Activated naive CD8-positive, alpha-beta T cell treated with anti-CD3 and anti-CD28 coated beads, Interleukin-2, amount 10 ng/mL, durations not matched to agents 7 days and 5 days (primary cell): Measurements from ENCODE around the gene SLC35A3. TPM values are rescaled to one million over a fixed set of nuclear protein-coding genes. Genes with fewer than 3 reads are reported as not detected.
"Not testable (repeated sequence)": the region's sequence is repeated elsewhere in the genome, so short reads cannot be mapped to it uniquely, and the experiment has no call there.

Experiments used
- ATAC-seq: fragments of 150-1000 bp; cut with Tn5 transposase; one replicate; pipeline ENCODE4 v1.10.0; 2021; ENCODE audit warnings: low read depth, moderate library complexity
- POLR2A ChIA-PET: fragments of 350-600 bp; sonication (Branson Sonifier 250); formaldehyde crosslinking; loops from one replicate; lab custom pipeline; 2021; ENCODE audit warnings: antibody characterized with exemption; lab: Charles Lee
- DNase-seq: peaks from one replicate; pipeline ENCODE4 v3.0.0; 2021
- H3K27ac Mint-ChIP-seq: one replicate; pipeline ENCODE4 v1.8.0; 2022; ENCODE audit warnings: mild to moderate bottlenecking, mixed read lengths
- H3K27me3 Mint-ChIP-seq: one replicate; pipeline ENCODE4 v1.8.0; 2022; ENCODE audit warnings: mild to moderate bottlenecking, moderate library complexity, mixed read lengths
- H3K36me3 Mint-ChIP-seq: one replicate; pipeline ENCODE4 v1.8.0; 2021; ENCODE audit warnings: mild to moderate bottlenecking, mixed read lengths
- H3K4me1 Mint-ChIP-seq: one replicate; pipeline ENCODE4 v1.8.0; 2021; ENCODE audit warnings: mixed read lengths
- H3K4me3 Mint-ChIP-seq: one replicate; pipeline ENCODE4 v1.8.0; 2022; ENCODE audit warnings: mild to moderate bottlenecking, moderate library complexity, mixed read lengths
- H3K9me3 Mint-ChIP-seq: one replicate; pipeline ENCODE4 v1.8.0; 2021; ENCODE audit warnings: mixed read lengths
- total RNA-seq, 2 experiments: library from RNA; stranded (reverse); gene quantifications; one replicate each; pipeline ENCODE4 v1.2.3, GENCODE V29; 2021

SLC35A3 gene
- total RNA-seq, 2 experiments from 2014 or later, result 21.5 to 23.3 TPM

GRCh38 chr1:100047235-100047708 is 77.5 kb downstream of the SLC35A3 start:
- not testable (repeated sequence) for DNase-seq, H3K4me3 Mint-ChIP-seq, H3K9me3 Mint-ChIP-seq, H3K27me3 Mint-ChIP-seq, ATAC-seq
- H3K4me1 Mint-ChIP-seq, result peaks cover 41% of the 10 kb centered on the region
- peaks cover 41% of the 10 kb centered on the region for H3K36me3 Mint-ChIP-seq
- H3K27ac Mint-ChIP-seq, result peak overlapping the region; percentile 60
- POLR2A ChIA-PET, result interaction anchor here (1.3 kb wide), 1 partner anchor 9 kb away, joined by 5 read pairs; a partner anchor contains a TSS

GRCh38 chr1:100050139-100050538 is 80.3 kb downstream of the SLC35A3 start:
- no peak overlapping the region for H3K27ac Mint-ChIP-seq
- peaks cover 27% of the 10 kb centered on the region for H3K36me3 Mint-ChIP-seq
- H3K4me1 Mint-ChIP-seq, result peaks cover 30% of the 10 kb centered on the region
- ATAC-seq (no peak), DNase-seq (no peak)
- H3K27me3 Mint-ChIP-seq, result no peaks in the 10 kb centered on the region
- peaks cover 1% of the 10 kb centered on the region for H3K9me3 Mint-ChIP-seq
- no peak overlapping the region for H3K4me3 Mint-ChIP-seq
- POLR2A ChIA-PET, result no interaction called here

GRCh38 chr1:100051401-100051800 is 81.6 kb downstream of the SLC35A3 start:
- Mint-ChIP-seq H3K27ac (no peak overlapping the region), H3K4me1 (peaks cover 26% of the 10 kb centered on the region), H3K4me3 (no peak overlapping the region)

GRCh38 chr1:100051893-100052292 is 82.1 kb downstream of the SLC35A3 start:
- Mint-ChIP-seq H3K27me3 (no peaks in the 10 kb centered on the region), H3K9me3 (no peaks in the 10 kb centered on the region), H3K4me1 (peaks cover 26% of the 10 kb centered on the region), H3K27ac (no peak overlapping the region), H3K4me3 (no peak overlapping the region), H3K36me3 (peaks cover 28% of the 10 kb centered on the region)
- DNase-seq (no peak), ATAC-seq (no peak)
- POLR2A ChIA-PET, result interaction anchor here (0.7 kb wide), 1 partner anchor 68 kb away, joined by 7 read pairs; no protein-coding TSS in a partner anchor

More at GRCh38 chr1:100051401-100051800, 81.6 kb downstream of the SLC35A3 start:
- ATAC-seq (no peak), DNase-seq (no peak)
- POLR2A ChIA-PET, result interaction anchor here (0.6 to 1.2 kb wide), 2 partner anchors 11 to 92 kb away, joined by 3 read pairs; no protein-coding TSS in a partner anchor
- Mint-ChIP-seq H3K36me3 (peaks cover 28% of the 10 kb centered on the region), H3K27me3 (no peaks in the 10 kb centered on the region), H3K9me3 (no peaks in the 10 kb centered on the region)

GRCh38 chr1:100053119-100053518 is 83.3 kb downstream of the SLC35A3 start:
- H3K9me3 Mint-ChIP-seq, result no peaks in the 10 kb centered on the region
- no peaks in the 10 kb centered on the region for H3K27me3 Mint-ChIP-seq
- peaks cover 30% of the 10 kb centered on the region for H3K36me3 Mint-ChIP-seq
- H3K27ac Mint-ChIP-seq, result no peak overlapping the region
- ATAC-seq, result no peak
- POLR2A ChIA-PET, result no interaction called here
- H3K4me3 Mint-ChIP-seq, result no peak overlapping the region
- DNase-seq, result no peak
- H3K4me1 Mint-ChIP-seq, result peaks cover 25% of the 10 kb centered on the region

- peaks cover 26% of the 10 kb centered on the region for H3K36me3 Mint-ChIP-seq
- no peak for DNase-seq
- H3K4me3 Mint-ChIP-seq, result no peak overlapping the region
- H3K27ac Mint-ChIP-seq, result peak overlapping the region; percentile 52
- no peaks in the 10 kb centered on the region for H3K27me3 Mint-ChIP-seq
- H3K4me1 Mint-ChIP-seq, result peaks cover 21% of the 10 kb centered on the region
- ATAC-seq, result no peak
- POLR2A ChIA-PET, result no interaction called here
- no peaks in the 10 kb centered on the region for H3K9me3 Mint-ChIP-seq
These were observed 83.9 kb downstream of the SLC35A3 start for GRCh38 chr1:100053727-100054126.

GRCh38 chr1:100061681-100062080 is 91.9 kb downstream of the SLC35A3 start:
- POLR2A ChIA-PET, result interaction anchor here (1.0 kb wide), 1 partner anchor 24 kb away, joined by 3 read pairs; a partner anchor contains a TSS
- H3K27ac Mint-ChIP-seq, result no peak overlapping the region
- H3K36me3 Mint-ChIP-seq, result peaks cover 46% of the 10 kb centered on the region
- ATAC-seq, result no peak
- H3K4me3 Mint-ChIP-seq, result no peak overlapping the region
- H3K27me3 Mint-ChIP-seq, result no peaks in the 10 kb centered on the region
- no peak for DNase-seq
- H3K4me1 Mint-ChIP-seq, result peaks cover 23% of the 10 kb centered on the region
- no peaks in the 10 kb centered on the region for H3K9me3 Mint-ChIP-seq

DNA sequence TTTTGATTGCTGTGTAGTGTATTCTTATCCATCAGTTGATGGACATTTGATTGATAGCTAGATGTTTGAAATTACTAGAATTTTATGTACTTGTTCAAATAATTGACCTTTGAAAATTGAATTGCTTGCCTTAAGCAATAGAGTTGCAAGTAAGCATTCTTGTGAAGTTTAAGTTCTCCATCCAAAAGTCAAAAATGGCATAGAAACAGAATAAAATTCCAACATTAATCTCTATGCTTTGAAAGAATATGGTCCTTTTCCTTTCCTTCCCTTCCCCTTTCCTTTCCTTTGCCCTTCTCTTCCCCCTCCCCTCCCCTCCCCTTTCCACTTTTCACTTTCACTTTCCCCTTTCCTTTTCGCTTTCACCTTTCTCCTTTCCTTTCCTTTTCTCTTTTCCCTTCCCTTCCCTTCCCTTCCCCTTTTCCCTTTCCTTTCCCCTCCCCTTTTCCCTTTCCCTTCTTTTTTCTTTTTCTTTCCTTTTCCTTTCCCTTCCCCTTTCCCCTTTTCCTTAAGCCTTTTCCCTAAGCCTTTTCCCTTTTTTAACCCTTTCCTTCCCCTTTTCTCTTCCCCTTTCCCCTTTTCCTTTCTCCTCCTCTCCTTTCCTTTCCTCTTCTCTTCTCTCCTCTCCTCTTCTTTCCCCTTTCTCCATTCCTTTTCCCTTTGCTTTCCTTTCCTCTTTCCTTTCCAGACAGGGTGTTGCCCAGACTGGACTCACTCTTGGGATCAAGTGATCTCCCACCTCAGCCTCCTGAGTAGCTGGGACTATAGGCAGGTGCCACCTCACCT is 95.6 kb downstream of the SLC35A3 start:
- H3K36me3 Mint-ChIP-seq, result peaks cover 57% of the 10 kb centered on the region
- peak overlapping the region; percentile 93 for H3K27ac Mint-ChIP-seq
- ATAC-seq, result no peak
- H3K4me3 Mint-ChIP-seq, result peak overlapping the region; percentile 42
- no peak for DNase-seq
- H3K27me3 Mint-ChIP-seq, result no peaks in the 10 kb centered on the region
- peaks cover 26% of the 10 kb centered on the region for H3K4me1 Mint-ChIP-seq
- POLR2A ChIA-PET, result no interaction called here
- H3K9me3 Mint-ChIP-seq, result no peaks in the 10 kb centered on the region

GRCh38 chr1:100065969-100066227 is 96.1 kb downstream of the SLC35A3 start:
- Mint-ChIP-seq H3K4me1 (peaks cover 29% of the 10 kb centered on the region), H3K9me3 (no peaks in the 10 kb centered on the region), H3K36me3 (peaks cover 54% of the 10 kb centered on the region), H3K27me3 (no peaks in the 10 kb centered on the region), H3K4me3 (peak overlapping the region; percentile 42), H3K27ac (peak overlapping the region; percentile 93)
- POLR2A ChIA-PET, result no interaction called here
- ATAC-seq (no peak), DNase-seq (no peak)

DNA sequence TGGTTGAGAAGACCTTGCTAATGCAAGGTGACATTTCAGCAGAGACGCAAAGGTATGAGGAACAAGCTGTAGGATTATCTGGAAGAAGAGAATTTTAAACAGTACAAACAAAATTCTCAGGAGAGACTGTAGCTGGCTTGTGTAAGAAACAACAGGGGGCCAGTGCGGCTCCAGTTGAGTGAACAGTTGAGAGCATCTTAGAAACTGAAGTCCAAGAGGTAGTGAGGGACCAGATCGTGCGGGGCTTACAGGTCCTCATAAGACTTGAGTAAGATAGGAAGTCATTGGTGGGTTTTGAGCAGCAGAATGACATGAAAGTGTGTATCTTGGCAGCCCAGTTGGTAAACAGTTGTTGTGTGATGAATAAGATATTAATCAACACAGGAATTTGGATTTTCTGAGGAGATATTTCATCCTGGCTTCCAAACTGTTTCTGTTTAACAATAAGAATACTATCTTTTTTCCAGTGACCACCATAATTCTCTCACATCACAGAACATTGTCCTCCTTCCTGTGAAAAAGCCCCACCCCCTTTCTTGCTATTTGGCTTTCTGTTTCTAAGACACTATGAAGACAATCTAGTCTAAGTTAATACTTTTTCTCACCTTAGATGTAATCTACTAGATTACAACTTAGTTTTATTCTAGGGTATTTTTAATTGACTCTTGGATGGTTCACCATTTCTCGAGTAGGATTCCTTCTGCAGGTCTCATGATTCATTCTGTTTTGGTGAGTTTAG is 100.6 kb downstream of the SLC35A3 start:
- H3K27ac Mint-ChIP-seq, result peak overlapping the region; percentile 17
- no peaks in the 10 kb centered on the region for H3K27me3 Mint-ChIP-seq
- POLR2A ChIA-PET, result no interaction called here
- no peaks in the 10 kb centered on the region for H3K9me3 Mint-ChIP-seq
- peaks cover 57% of the 10 kb centered on the region for H3K36me3 Mint-ChIP-seq
- ATAC-seq (peak; percentile 30), DNase-seq (no peak)
- H3K4me1 Mint-ChIP-seq, result peaks cover 25% of the 10 kb centered on the region
- no peak overlapping the region for H3K4me3 Mint-ChIP-seq

GRCh38 chr1:100073531-100073930 is 103.7 kb downstream of the SLC35A3 start:
- no peak overlapping the region for H3K4me3 Mint-ChIP-seq
- DNase-seq (no peak), ATAC-seq (no peak)
- H3K4me1 Mint-ChIP-seq, result peaks cover 18% of the 10 kb centered on the region
- H3K36me3 Mint-ChIP-seq, result peaks cover 54% of the 10 kb centered on the region
- H3K9me3 Mint-ChIP-seq, result no peaks in the 10 kb centered on the region
- no peaks in the 10 kb centered on the region for H3K27me3 Mint-ChIP-seq
- H3K27ac Mint-ChIP-seq, result no peak overlapping the region
- POLR2A ChIA-PET, result no interaction called here

DNA sequence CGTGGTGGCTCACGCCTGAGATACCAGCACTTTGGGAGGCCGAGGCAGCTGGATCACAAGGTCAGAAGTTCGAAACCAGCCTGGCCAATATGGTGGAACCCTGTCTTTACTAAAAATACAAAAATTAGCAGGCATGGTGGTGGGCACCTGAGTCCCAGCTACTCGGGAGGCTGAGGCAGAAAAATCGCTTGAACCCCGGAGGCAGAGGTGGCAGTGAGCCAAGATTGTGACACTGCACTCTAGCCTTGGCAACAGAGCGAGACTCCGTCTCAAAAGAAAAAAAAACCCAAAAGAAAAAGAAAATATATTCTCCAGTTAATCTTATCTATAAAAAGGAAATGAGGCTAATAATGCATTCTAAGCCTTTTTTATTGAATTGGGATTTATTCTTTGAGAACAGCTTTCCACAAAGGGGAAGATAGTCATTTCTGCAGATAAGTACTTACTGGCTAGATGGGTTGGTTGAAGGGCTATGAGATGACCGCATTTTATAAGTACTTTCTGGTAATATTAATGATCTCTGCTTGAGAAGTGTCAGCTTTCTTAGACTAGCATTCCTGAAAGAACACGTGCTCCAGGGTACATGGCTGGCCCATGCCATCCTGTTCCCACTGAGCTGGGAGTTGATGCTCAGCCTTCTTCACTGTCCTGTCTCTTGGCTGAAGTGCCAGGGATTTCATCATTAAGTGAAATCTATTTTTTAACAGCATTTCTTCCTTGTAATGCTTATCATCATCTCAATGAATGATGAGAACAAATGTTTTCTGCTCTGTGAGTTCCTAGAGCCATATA is 105.0 kb downstream of the SLC35A3 start:
- Mint-ChIP-seq H3K27ac (no peak overlapping the region), H3K4me3 (no peak overlapping the region), H3K36me3 (peaks cover 51% of the 10 kb centered on the region), H3K27me3 (no peaks in the 10 kb centered on the region), H3K9me3 (no peaks in the 10 kb centered on the region), H3K4me1 (peaks cover 18% of the 10 kb centered on the region)
- DNase-seq, result no peak
- ATAC-seq, result no peak
- POLR2A ChIA-PET, result interaction anchor here (0.7 kb wide), 1 partner anchor 61 kb away, joined by 3 read pairs; no protein-coding TSS in a partner anchor

DNA sequence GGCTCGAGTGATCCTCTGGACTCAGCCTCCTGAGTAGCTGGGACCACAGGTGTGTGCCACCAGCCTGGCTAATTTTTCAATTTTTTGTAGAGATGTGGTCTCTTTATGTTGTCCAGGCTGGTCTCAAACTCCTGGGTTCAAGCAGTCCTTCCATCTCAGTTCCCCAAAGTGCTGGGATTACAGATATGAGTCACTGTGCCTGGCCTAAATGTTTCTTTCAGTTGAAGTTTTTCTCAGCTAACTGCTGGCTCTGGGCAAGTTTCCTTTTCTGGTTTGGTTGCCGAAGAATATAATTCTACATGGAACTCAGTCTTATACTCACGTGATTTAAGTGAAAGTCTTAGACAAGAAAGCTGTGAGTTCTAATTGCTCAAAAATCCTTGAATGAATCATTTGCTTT is 106.0 kb downstream of the SLC35A3 start:
- H3K4me1 Mint-ChIP-seq, result peaks cover 10% of the 10 kb centered on the region
- H3K27ac Mint-ChIP-seq, result no peak overlapping the region
- no peak for DNase-seq
- H3K9me3 Mint-ChIP-seq, result no peaks in the 10 kb centered on the region
- H3K4me3 Mint-ChIP-seq, result no peak overlapping the region
- peaks cover 43% of the 10 kb centered on the region for H3K36me3 Mint-ChIP-seq
- no peak for ATAC-seq
- POLR2A ChIA-PET, result interaction anchor here (0.7 kb wide), 1 partner anchor 60 kb away, joined by 3 read pairs; no protein-coding TSS in a partner anchor
- no peaks in the 10 kb centered on the region for H3K27me3 Mint-ChIP-seq
